Natural killer cell treated with Interleukin-12 subunit alpha and Interleukin-12 subunit beta and Interleukin-15 and Interleukin-18, amount 100 ng/mL, for 72 hours (primary cell): ENCODE results near the gene FAM20C. TPM values are rescaled to one million over a fixed set of nuclear protein-coding genes. Genes with fewer than 3 reads are reported as not detected.
A peak's percentile ranks its signal among the peaks of the same experiment; 100 is the strongest.

Experiments
- ATAC-seq, 2 donors: fragments of 150-1000 bp; cut with Tn5 transposase in 1 of 2; sonication (Bioruptor Pico), chemical (Tn5 transposase) in 1 of 2; 2 replicates each; pipeline ENCODE4 v1.10.0; 2021
- DNase-seq: peaks from one replicate; pipeline ENCODE4 v3.0.0; 2022; ENCODE audit warnings: low spot score
- H3K27ac Mint-ChIP-seq, 2 donors: 1 replicate in 1 of 2; 2 replicates in 1 of 2; pipeline ENCODE4 v1.8.0; 2022; ENCODE audit warnings: mixed read lengths in 2 of 2, mild to moderate bottlenecking in 1 of 2, moderate library complexity in 1 of 2
- H3K27me3 Mint-ChIP-seq, 2 donors: 1 replicate in 1 of 2; 2 replicates in 1 of 2; pipeline ENCODE4 v1.8.0; 2022; ENCODE audit warnings: mixed read lengths in 2 of 2
- H3K36me3 Mint-ChIP-seq: one replicate; pipeline ENCODE4 v1.8.0; 2022; ENCODE audit warnings: mixed read lengths
- H3K4me1 Mint-ChIP-seq, 2 donors: 1 replicate in 1 of 2; 2 replicates in 1 of 2; pipeline ENCODE4 v1.8.0; 2022; ENCODE audit warnings: low read depth in 2 of 2, mixed read lengths in 2 of 2, mild to moderate bottlenecking in 1 of 2
- H3K4me3 Mint-ChIP-seq: one replicate; pipeline ENCODE4 v1.8.0; 2022; ENCODE audit warnings: mixed read lengths
- H3K9me3 Mint-ChIP-seq: 2 replicates; pipeline ENCODE4 v1.8.0; 2022; ENCODE audit warnings: mixed read lengths
- total RNA-seq, 2 donors: library from RNA; stranded (reverse); gene quantifications; one replicate each; pipeline ENCODE4 v1.2.3, GENCODE V29; 2022

The FAM20C gene
- total RNA-seq, 2 donors from 2014 or later: 0.62 to 0.98 TPM

DNA sequence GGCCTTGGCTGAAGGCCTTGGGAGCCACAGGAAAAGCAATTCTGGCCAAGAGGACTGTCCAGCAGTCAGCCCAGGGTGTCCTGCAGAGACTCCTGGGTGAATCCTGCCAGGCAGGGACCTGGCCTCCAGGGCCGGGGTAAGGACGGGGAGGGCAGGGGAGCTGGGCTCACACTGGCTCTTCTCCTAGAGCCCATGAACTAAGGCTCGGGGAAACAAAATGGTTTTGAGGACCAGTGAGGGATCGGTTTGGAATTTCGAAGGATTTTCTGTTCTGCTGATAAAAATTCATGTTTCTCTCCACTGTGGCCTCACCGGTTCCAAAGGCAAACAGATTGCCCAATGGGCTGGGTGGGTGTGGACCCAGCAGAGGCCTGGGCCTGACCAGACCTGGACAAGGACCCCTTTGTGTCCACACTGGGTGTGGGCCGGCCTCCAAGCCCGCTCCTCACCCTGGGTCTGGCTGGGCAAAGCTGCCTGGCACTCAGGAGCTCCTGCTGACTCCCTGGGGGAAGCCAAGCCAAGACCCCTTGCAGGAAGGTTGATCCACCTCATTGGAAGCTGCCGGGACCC lies 27.3 kb downstream of the FAM20C start:
- ATAC-seq (no peak), DNase-seq (no peak)
- no peak overlapping the region for H3K27ac Mint-ChIP-seq
- H3K36me3 Mint-ChIP-seq: no peaks in the 10 kb centered on the region
- no peaks in the 10 kb centered on the region for H3K9me3 Mint-ChIP-seq
- no peak overlapping the region for H3K4me3 Mint-ChIP-seq
- H3K4me1 Mint-ChIP-seq: peaks cover 0 to 6% of the 10 kb centered on the region in 2 donors
- no peaks in the 10 kb centered on the region for H3K27me3 Mint-ChIP-seq

DNA sequence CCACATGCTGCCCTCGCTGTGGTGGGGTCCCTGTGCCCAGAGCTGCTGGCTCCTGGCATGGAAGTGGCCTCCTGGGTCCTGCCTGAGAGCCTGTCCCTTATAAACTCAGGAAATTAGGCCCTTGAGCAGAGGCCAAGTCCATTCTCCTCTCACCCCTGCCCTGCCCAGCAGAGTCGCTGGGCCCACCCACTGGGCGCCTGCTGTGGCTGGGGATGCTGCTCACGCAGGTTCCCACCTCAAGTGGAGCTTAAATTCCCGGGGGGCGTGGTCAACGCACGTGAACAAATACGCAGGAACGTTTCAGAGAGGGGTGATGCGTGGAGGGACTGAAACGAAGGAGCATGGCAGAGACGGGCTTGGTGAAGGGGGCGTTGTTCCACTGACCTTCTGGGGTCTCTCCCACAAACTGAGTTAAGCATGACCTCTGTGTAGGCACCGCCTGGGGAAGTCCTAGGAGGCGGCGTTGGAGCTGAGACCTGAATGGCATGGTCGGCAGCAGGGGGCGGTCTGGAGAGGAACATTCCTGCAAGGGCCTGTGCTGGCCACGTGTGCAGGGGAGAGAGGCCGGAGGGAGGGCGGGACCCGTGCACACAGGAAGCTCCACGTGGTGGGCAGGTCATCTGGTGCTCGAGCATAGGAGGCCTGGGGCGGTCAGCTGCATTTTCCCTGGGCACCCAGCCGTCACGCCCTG lies 27.9 kb downstream of the FAM20C start:
- no peaks in the 10 kb centered on the region for H3K27me3 Mint-ChIP-seq
- no peak overlapping the region for H3K27ac Mint-ChIP-seq
- H3K9me3 Mint-ChIP-seq: no peaks in the 10 kb centered on the region
- peaks cover 0 to 6% of the 10 kb centered on the region in 2 donors for H3K4me1 Mint-ChIP-seq
- ATAC-seq (no peak), DNase-seq (no peak)
- no peaks in the 10 kb centered on the region for H3K36me3 Mint-ChIP-seq
- H3K4me3 Mint-ChIP-seq: no peak overlapping the region

DNA sequence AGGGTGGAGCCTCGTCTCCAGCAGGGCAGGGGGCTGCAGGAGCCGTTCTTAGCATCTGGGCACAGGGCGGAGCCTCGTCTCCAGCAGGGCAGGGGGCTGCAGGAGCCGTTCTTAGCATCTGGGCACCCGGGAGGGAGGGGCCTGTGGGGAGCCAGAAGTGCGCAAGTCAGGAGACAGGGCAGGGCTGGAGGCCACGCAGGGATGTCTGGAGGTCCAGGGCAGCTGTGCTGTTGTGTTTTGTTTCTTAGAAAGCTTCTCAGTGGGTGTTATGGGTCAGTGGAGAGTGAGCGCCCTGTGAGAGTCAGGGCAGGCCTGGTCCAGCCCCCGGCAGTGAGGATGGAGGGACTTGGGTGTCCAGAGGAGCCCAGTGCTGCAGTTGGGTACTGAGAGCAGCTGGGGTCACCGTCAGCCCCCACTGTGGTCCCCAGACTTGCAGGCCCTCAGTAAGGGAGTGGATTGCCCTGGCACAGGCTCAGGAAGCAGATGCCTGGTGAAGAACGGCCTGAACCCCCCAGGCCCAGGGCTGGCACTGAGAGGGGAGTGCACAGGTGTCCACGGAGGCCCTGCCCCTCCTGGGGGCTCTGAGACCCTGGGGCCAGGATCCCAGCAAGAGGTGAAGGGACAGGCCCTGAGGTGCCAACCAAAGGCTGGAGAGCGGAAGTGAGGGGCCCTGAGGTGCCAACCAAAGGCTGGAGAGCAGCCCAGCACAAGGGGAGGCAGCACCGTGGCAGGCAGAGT lies 29.8 kb downstream of the FAM20C start:
- ATAC-seq (no peak), DNase-seq (no peak)
- Mint-ChIP-seq H3K27me3 (no peaks in the 10 kb centered on the region), H3K27ac (no peak overlapping the region), H3K36me3 (no peaks in the 10 kb centered on the region), H3K4me1 (peaks cover 0 to 6% of the 10 kb centered on the region in 2 donors), H3K4me3 (no peak overlapping the region), H3K9me3 (no peaks in the 10 kb centered on the region)

DNA sequence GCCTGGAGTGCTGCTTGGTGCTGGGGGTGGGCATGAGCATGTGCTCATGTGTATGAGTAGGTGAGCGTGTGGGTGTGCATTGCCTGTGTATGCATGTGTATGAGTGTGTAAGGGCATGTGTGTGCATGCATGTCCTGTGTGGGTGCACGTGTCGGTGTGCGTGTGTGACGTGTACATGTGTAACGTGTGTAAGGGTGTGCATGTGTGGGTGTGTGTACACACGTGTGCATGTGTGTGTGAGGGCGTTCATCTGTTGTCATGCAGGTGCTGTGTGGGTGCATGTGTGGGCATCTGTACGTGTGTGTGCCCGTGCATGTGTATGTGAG lies 30.3 kb downstream of the FAM20C start:
- no peaks in the 10 kb centered on the region for H3K36me3 Mint-ChIP-seq
- H3K27me3 Mint-ChIP-seq: no peaks in the 10 kb centered on the region
- H3K4me1 Mint-ChIP-seq: peaks cover 0 to 6% of the 10 kb centered on the region in 2 donors
- no peak overlapping the region for H3K27ac Mint-ChIP-seq
- no peak for DNase-seq
- H3K4me3 Mint-ChIP-seq: no peak overlapping the region
- no peaks in the 10 kb centered on the region for H3K9me3 Mint-ChIP-seq
- peak; percentile 41 to 46 for ATAC-seq

DNA sequence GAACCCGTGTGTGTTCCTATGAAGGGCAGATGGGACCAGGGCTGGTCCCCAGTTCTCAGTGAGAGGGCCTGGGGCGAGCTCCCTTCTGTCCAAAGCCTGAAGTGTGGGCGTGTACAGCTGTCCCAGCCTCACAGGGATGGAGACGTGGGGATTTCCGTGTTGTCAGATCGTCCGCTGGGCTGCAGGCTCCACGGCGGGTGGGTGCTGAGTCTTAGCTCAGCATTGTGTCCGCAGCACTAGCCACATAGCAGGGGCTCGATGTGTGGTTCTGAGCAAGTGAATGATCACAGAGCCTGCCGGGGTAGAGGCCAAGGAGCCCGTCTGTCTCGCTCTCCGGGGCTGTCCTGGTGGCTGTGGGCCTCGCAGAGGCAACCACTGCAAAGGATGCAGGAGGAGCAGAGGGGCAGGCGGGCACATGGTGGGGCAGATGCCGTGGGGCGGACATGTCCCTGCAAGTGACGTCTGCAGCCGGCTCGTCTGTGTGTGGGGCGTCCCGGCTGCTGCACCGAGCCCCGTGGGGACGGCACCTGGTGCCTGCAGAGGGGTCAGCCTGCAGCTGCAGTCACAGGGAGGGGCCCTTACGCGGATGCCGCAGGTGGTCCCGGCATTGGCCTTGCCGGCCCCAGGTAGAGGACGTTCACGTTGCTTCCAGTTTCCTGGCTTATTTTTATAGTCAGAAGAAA lies 30.9 kb downstream of the FAM20C start:
- DNase-seq: no peak
- Mint-ChIP-seq H3K4me3 (no peak overlapping the region), H3K27ac (no peak overlapping the region), H3K4me1 (peaks cover 0 to 6% of the 10 kb centered on the region in 2 donors), H3K27me3 (no peaks in the 10 kb centered on the region), H3K36me3 (no peaks in the 10 kb centered on the region), H3K9me3 (no peaks in the 10 kb centered on the region)
- peak in 1 of 2 donors; percentile 28 for ATAC-seq

DNA sequence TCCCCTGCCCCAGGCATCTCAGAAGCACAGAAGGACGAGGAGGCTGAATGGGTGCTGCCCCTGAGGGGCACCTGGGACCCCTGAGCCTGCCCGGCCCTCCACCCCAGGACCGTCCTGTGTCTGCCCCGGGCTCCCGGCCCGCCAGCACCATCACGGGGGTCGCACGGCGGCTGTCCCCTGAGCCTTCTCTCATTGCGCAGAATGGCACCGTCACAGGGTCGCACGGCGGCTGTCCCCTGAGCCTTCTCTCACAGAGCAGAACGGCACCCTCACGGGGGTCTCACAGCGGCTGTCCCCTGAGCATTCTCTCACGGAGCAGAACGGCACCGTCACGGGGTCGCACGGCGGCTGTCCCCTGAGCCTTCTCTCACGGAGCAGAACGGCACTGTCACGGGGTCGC lies 31.5 kb downstream of the FAM20C start:
- ATAC-seq (no peak), DNase-seq (no peak)
- Mint-ChIP-seq H3K4me3 (no peak overlapping the region), H3K27ac (no peak overlapping the region), H3K9me3 (no peaks in the 10 kb centered on the region), H3K4me1 (peaks cover 0 to 6% of the 10 kb centered on the region in 2 donors), H3K27me3 (no peaks in the 10 kb centered on the region), H3K36me3 (no peaks in the 10 kb centered on the region)

DNA sequence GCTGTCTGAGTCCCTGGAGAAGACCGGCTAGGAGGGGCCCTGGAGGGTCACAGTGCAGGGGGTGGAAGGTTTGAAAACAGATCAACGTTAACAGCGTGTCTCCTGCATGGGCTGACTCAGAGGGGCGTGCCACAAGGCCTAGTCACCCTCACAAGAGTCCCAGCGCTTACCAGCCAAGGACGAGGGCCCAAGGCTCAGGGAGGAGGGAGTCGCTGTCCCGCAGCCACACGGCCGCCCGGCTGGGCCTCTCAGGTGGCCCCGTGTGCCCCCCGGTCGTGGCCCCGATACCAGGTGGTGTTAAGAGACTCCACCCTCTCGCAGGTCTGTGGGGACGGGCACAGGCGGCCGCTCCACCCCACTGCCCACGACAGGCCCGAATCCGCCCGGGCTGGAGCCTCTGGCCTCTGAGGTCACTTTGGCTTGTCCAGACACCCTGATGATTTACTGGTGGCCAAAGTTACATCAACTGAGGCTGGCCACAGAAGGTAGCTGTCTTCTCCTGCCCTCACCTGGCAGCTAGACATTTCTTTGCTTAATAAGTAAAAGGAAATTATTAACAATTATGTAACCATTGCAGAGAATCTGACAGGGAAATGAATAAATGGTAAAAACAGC lies 34.0 kb downstream of the FAM20C start:
- Mint-ChIP-seq H3K27ac (no peak overlapping the region), H3K27me3 (no peaks in the 10 kb centered on the region), H3K9me3 (no peaks in the 10 kb centered on the region), H3K4me3 (no peak overlapping the region), H3K4me1 (peaks cover 0 to 2% of the 10 kb centered on the region in 2 donors), H3K36me3 (no peaks in the 10 kb centered on the region)
- DNase-seq (no peak), ATAC-seq (no peak)

DNA sequence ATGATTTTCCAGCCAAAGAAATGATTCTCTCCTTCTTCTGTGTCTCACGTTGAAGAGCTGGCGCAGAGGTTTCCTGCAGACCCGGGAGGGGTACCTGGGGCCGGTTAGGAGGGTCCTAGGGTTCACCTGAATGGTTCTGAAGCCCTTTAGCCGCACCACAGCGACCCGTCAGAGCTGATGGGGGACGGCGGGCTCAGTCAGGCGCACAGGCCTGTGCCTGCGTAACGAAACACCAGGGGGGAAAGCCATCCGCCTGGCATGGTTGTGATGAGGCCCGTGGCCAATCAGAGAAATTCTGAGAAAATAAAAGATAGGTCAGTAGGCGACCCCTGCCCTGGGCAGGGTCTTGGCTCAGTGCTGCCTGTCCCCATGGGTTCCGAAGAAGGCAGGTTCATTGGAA lies 35.6 kb downstream of the FAM20C start:
- Mint-ChIP-seq H3K36me3 (no peaks in the 10 kb centered on the region), H3K4me1 (no peaks in the 10 kb centered on the region), H3K27me3 (no peaks in the 10 kb centered on the region), H3K4me3 (no peak overlapping the region), H3K27ac (no peak overlapping the region), H3K9me3 (no peaks in the 10 kb centered on the region)
- ATAC-seq (no peak), DNase-seq (no peak)

DNA sequence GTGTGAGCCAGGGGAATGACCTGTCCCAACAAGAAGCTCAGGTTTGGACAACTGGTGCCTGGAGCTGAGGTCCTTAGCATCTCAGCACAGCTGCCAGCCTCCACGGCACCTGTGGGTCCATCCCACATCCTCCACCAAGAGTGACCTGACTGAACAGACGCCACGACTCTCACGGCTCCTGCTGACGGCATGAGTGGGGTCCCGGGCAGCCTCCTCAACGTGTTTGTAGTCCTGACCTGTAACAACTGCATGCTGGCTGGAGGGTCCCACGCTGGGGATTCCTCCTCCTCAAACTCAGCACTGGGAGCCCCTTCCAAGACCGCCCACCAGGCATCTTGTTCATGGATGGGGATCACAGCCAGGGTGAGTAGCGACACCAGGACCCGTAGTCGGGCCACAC lies 36.2 kb downstream of the FAM20C start:
- H3K4me3 Mint-ChIP-seq: no peak overlapping the region
- DNase-seq: no peak
- no peaks in the 10 kb centered on the region for H3K36me3 Mint-ChIP-seq
- no peak for ATAC-seq
- H3K4me1 Mint-ChIP-seq: no peaks in the 10 kb centered on the region
- H3K27me3 Mint-ChIP-seq: no peaks in the 10 kb centered on the region
- H3K9me3 Mint-ChIP-seq: no peaks in the 10 kb centered on the region
- H3K27ac Mint-ChIP-seq: no peak overlapping the region

DNA sequence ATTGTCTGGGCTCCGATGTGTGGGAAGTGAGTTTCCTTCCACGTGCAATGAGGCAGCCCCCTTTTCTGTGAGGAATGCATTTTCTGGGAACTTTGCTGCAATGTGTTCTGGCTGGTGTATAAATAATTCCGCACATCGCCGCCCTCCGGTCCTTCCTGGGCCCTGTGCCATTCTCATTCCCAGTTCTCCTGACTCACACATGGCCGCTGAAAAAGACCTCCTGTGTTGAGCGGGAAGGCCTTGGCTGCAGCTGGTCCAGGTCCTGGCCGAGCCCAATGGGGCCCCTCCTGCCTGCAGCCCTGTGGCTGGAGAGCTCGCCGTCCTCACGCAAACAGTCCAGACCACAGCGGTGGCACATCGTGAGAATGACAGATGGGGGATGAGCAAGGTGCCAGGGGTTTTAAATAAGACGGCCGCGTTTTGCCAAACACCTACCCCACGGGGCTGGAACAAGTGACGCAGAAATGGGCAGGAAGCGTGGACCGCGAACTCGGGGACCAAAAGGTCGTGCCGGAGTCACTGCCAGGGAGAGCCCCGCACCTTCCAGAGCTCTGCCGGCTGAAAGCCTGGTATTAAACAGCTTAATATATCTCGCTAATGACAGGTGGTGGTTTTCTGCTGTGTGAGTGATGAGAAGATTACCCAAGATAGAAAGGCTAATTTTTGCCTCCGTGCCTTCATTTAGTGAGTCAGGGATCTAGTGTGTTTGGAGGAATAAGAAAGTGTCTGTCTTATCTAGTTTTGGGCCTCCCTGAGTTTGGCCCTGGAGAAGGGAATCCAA lies 37.0 kb downstream of the FAM20C start:
- Mint-ChIP-seq H3K4me3 (no peak overlapping the region), H3K36me3 (no peaks in the 10 kb centered on the region), H3K27me3 (no peaks in the 10 kb centered on the region), H3K4me1 (no peaks in the 10 kb centered on the region), H3K27ac (no peak overlapping the region), H3K9me3 (no peaks in the 10 kb centered on the region)
- DNase-seq (no peak), ATAC-seq (no peak)

DNA sequence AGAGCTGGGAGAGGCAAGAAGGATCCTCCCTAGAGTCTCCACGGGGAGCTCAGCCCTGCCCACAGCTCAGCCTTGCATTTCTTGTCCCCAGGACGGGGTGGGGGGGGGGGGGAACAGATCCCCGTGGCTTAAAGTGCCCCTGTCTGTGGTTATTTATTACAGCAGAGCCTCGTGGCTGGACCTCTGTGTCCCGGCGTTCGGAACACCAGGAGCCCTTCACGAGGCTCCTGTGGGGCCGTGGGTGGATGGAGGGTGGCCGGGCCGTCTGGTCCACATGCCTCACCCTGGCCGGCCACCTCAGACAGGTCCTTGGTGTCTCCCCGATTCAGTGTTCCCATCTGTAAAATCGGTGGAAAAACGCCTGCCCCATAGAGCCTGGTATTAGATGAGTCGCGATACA lies 37.9 kb downstream of the FAM20C start:
- Mint-ChIP-seq H3K9me3 (no peaks in the 10 kb centered on the region), H3K4me3 (no peak overlapping the region), H3K4me1 (no peaks in the 10 kb centered on the region), H3K27me3 (no peaks in the 10 kb centered on the region), H3K27ac (no peak overlapping the region), H3K36me3 (no peaks in the 10 kb centered on the region)
- no peak for DNase-seq
- no peak for ATAC-seq

DNA sequence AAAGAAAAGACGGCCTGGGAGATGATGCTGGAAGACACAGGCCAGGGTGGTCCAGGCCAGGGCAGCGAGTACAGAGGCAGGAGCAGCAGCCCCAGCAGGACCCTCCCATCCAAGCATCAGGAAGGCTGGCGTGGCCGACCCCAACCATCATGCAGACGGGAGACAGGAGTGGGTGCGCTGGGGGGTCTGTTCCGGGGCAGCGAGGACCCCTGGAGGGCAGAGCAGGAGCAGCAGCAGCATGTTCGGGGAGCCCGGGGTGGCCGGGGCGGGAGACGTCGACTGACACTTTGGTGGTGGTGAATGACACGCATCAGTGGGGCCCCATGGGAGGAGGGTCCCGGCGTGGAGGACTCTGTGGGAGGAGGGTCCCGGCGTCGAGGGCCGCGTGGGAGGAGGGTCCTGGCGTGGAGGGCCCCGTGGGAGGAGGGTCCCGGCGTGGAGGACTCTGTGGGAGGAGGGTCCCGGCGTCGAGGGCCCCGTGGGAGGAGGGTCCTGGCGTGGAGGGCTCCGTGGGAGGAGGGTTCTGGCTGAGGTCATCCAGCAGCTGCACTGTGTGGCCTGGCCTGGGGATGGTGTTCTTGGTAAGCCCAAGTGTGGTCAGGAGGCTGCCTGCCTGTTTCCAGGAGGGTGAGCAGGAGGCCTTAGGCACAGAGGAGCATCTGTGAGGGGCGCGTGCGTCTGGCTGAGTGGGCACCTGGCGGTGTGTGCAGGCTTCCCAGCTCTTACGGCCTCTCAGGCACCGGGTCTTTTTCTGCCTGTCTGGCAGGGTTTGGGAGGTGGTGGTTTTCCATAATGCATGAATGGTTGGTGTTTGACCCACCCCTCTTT lies 38.9 kb downstream of the FAM20C start:
- Mint-ChIP-seq H3K4me1 (no peaks in the 10 kb centered on the region), H3K27ac (no peak overlapping the region), H3K27me3 (no peaks in the 10 kb centered on the region), H3K4me3 (no peak overlapping the region), H3K9me3 (no peaks in the 10 kb centered on the region), H3K36me3 (no peaks in the 10 kb centered on the region)
- ATAC-seq (no peak), DNase-seq (no peak)

DNA sequence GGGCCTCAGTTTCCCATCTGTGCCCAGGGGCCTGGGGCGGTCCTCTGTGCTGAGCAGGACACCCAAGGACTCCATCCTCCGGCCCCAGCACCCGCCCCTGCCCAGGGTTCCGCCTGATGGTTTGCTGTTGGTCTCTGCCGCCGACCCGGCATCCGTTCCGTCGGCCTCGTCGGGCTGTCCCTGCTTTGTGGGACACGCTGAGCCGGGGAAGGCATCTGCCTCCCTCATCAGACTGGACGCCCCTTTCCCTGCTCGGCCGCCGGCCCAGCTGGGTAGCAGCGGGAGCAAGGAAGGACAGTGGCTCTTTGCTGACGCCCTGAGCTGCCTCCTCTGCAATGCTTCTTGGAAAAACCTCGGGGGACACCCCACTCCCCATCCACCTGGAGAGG lies 39.5 kb downstream of the FAM20C start:
- Mint-ChIP-seq H3K36me3 (no peaks in the 10 kb centered on the region), H3K27me3 (no peaks in the 10 kb centered on the region), H3K4me3 (no peak overlapping the region), H3K27ac (no peak overlapping the region), H3K9me3 (no peaks in the 10 kb centered on the region), H3K4me1 (no peaks in the 10 kb centered on the region)
- DNase-seq: no peak
- ATAC-seq: no peak
